Measurements from ENCODE around the gene TWSG1. TPM values are rescaled to one million over a fixed set of nuclear protein-coding genes. Genes with fewer than 3 reads are reported as not detected.
A peak's percentile ranks its signal among the peaks of the same experiment; 100 is the strongest.
"Not testable (repeated sequence)": the region's sequence is repeated elsewhere in the genome, so short reads cannot be mapped to it uniquely, and the experiment has no call there.

The TWSG1 gene
- total RNA-seq, 4 donors from 2014 or later = 10.7 to 45.2 (median 22.6) TPM

- 86 to 88% methylated on average over 7 of the region's 7 CpGs for WGBS, 2 donors
- H3K27ac ChIP-seq = no peak overlapping the region
Measured at GRCh38 chr18:9426753-9427152, 92.2 kb downstream of the TWSG1 start.

GRCh38 chr18:9428301-9428706 is 93.7 kb downstream of the TWSG1 start:
- intact Hi-C loops (cut with DNase I) = no loop called here
- no peak for TF ChIP-seq CTCF (IDR thresholded peaks at IDR 0.05)
- TF ChIP-seq POLR2A (IDR thresholded peaks at IDR 0.05) = no peak
- no peak overlapping the region for H3K4me3 ChIP-seq
- no peaks in the 10 kb centered on the region for H3K27me3 ChIP-seq
- DNase-seq = no peak
- peak overlapping the region; percentile 64 to 83 (median 72) for H3K27ac ChIP-seq
- no peaks in the 10 kb centered on the region for H3K36me3 ChIP-seq
- no peaks in the 10 kb centered on the region for H3K9me3 ChIP-seq
- WGBS, 2 donors = 84 to 91% methylated on average over 10 to 11 of the region's 11 CpGs
- peaks cover 0 to 44% (median 13%) of the 10 kb centered on the region in 3 donors for H3K4me1 ChIP-seq

More at GRCh38 chr18:9426753-9427152, 92.2 kb downstream of the TWSG1 start:
- no peaks in the 10 kb centered on the region for H3K9me3 ChIP-seq
- no peak for DNase-seq
- intact Hi-C loops (cut with DNase I) = no loop called here
- H3K4me1 ChIP-seq = peaks cover 0 to 54% (median 13%) of the 10 kb centered on the region in 3 donors
- TF ChIP-seq POLR2A (IDR thresholded peaks at IDR 0.05) (no peak), CTCF (IDR thresholded peaks at IDR 0.05) (no peak)
- H3K36me3 ChIP-seq = no peaks in the 10 kb centered on the region
- H3K4me3 ChIP-seq = no peak overlapping the region
- H3K27me3 ChIP-seq = no peaks in the 10 kb centered on the region

- Histone ChIP-seq H3K36me3 (no peaks in the 10 kb centered on the region), H3K27me3 (no peaks in the 10 kb centered on the region), H3K27ac (peak overlapping the region; percentile 64 to 83 (median 72)), H3K4me1 (peaks cover 0 to 44% (median 10%) of the 10 kb centered on the region in 3 donors), H3K9me3 (no peaks in the 10 kb centered on the region), H3K4me3 (no peak overlapping the region)
- DNase-seq = no peak
- TF ChIP-seq POLR2A (IDR thresholded peaks at IDR 0.05) (no peak), CTCF (IDR thresholded peaks at IDR 0.05) (no peak)
- WGBS, 2 donors = 40 to 41% methylated on average over 3 to 6 of the region's 6 CpGs
- intact Hi-C loops (cut with DNase I) = no loop called here
Measured at GRCh38 chr18:9428862-9429661, 94.5 kb downstream of the TWSG1 start.

- intact Hi-C loops (cut with DNase I) = no loop called here
- H3K27me3 ChIP-seq = no peaks in the 10 kb centered on the region
- H3K4me3 ChIP-seq = no peak overlapping the region
- TF ChIP-seq POLR2A (IDR thresholded peaks at IDR 0.05) (no peak), CTCF (IDR thresholded peaks at IDR 0.05) (no peak)
- H3K27ac ChIP-seq = peak overlapping the region in 3 of 4 donors; percentile 64 to 79 (median 65)
- no peak for DNase-seq
- peaks cover 0 to 49% (median 10%) of the 10 kb centered on the region in 3 donors for H3K4me1 ChIP-seq
- no peaks in the 10 kb centered on the region for H3K36me3 ChIP-seq
- H3K9me3 ChIP-seq = no peaks in the 10 kb centered on the region
- WGBS, 2 donors = 48 to 52% methylated on average over 3 of the region's 3 CpGs
Measured at GRCh38 chr18:9429662-9429993, 95.1 kb downstream of the TWSG1 start.

- intact Hi-C loops (cut with DNase I); DNase-seq; H3K36me3 ChIP-seq; H3K27me3 ChIP-seq; H3K4me3 ChIP-seq; H3K9me3 ChIP-seq: not testable (repeated sequence)
- Histone ChIP-seq H3K27ac (peak overlapping the region in 1 of 4 donors; percentile 64), H3K4me1 (peaks cover 0 to 49% (median 10%) of the 10 kb centered on the region in 3 donors)
- WGBS, 2 donors = 80 to 88% methylated on average over 6 to 12 of the region's 22 CpGs
Measured at GRCh38 chr18:9430315-9430714, 95.7 kb downstream of the TWSG1 start.

All from esophagus squamous epithelium (tissue), 5 donors.